T-helper 1 cell treated with Interleukin-12 subunit alpha and Interleukin-12 subunit beta and Interleukin-4 antibody, amounts not matched to agents 30 μg/mL and 1 μg/mL, for 36 hours (primary cell): ENCODE measurements around the gene TBL1Y.
A peak's percentile ranks its signal among the peaks of the same experiment; 100 is the strongest.
"Not testable (repeated sequence)": the region's sequence is repeated elsewhere in the genome, so short reads cannot be mapped to it uniquely, and the experiment has no call there.

Experiments used
- H3K27ac Mint-ChIP-seq: one replicate; pipeline ENCODE4 v1.8.0; 2021; ENCODE audit warnings: mild to moderate bottlenecking, mixed read lengths
- H3K27me3 Mint-ChIP-seq: one replicate; pipeline ENCODE4 v1.8.0; 2021; ENCODE audit warnings: low read depth, mixed read lengths
- H3K36me3 Mint-ChIP-seq: one replicate; pipeline ENCODE4 v1.8.0; 2021; ENCODE audit warnings: low read depth, mixed read lengths
- H3K4me1 Mint-ChIP-seq: one replicate; pipeline ENCODE4 v1.8.0; 2021; ENCODE audit warnings: low read depth, mixed read lengths
- H3K4me3 Mint-ChIP-seq: one replicate; pipeline ENCODE4 v1.8.0; 2021; ENCODE audit warnings: mild to moderate bottlenecking, moderate library complexity, mixed read lengths
- H3K9me3 Mint-ChIP-seq: one replicate; pipeline ENCODE4 v1.8.0; 2021; ENCODE audit warnings: mixed read lengths

The TBL1Y gene

DNA sequence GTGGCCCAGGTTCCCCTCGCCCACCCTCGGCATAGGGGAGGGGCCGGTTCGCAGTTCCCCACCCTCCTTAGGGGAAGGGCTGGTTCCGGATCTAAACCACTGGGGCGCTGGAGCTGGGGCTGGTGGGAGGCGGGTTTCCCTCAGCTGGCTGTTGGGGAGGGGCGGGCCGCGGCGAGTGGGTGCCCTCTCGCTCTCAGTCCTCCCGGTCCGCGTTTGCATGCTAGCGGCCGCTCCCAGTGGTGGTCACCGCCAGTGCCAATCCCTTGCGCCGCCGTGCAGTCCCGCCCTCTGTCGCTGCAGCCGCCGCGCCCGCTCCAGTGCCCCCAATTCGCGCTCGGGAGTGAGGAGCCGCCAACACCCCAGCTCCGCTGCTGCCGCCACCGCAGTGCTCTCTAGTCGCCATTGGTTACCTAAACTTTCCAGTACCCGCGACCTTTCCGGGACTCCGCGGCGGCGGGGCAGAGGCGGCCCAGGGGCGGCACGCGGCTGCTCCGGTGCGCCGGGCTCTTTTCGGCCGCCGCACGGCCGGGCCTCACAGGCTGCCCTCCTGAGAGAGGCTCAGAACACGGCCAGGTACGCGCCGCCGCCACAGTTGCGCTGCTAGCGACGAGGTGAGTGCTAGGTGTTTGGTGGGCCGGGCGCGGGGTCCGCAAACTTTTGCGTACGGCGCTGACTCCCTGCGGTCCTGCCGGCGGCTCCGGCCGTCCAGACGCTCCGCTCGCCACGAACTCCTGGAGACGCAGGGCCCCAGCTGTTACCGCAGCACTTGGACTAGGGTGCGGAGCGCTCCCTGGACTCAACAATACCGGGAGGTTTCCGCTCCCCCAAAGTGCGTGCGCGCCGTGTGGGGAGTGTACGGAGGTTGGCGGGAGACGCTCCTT is at the start of gene TBL1Y:
TSS of gene TBL1Y (plus strand) at position 326 of the 881 bp plus-strand sequence. CDS start 114,388 bp downstream, outside the sequence.
- H3K27me3 Mint-ChIP-seq, result peaks cover 39% of the 10 kb centered on the region
- no peaks in the 10 kb centered on the region for H3K36me3 Mint-ChIP-seq
- H3K4me1 Mint-ChIP-seq, result no peaks in the 10 kb centered on the region
- H3K4me3 Mint-ChIP-seq, result peak within 1 kb of the TSS; percentile 34
- no peaks in the 10 kb centered on the region for H3K9me3 Mint-ChIP-seq
- H3K27ac Mint-ChIP-seq, result no peak within 1 kb of the TSS

GRCh38 chrY:6894496-6894895 is 16.0 kb upstream of the TBL1Y start:
- no peaks in the 10 kb centered on the region for H3K27me3 Mint-ChIP-seq
- no peak overlapping the region for H3K4me3 Mint-ChIP-seq
- no peaks in the 10 kb centered on the region for H3K4me1 Mint-ChIP-seq
- H3K9me3 Mint-ChIP-seq, result no peaks in the 10 kb centered on the region
- H3K36me3 Mint-ChIP-seq, result no peaks in the 10 kb centered on the region
- H3K27ac Mint-ChIP-seq, result no peak overlapping the region

DNA sequence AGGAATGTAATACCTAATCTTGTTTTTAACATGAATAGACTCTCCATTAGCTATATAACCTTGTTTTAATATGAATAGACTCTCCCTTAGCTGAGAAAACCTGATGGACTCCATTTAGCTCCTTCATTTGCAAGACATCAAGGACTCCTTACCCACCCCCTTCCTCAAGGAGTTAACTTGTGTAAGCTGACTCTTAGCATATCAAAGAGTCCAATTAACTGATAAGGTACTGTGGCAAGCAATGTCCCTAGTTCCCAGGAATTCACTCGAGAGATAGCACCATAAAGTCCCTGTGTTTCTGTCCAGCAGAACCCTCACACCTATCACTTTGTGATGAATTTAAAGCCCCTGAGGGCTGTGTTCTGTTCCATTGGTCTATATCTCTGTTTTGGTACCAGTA is 15.3 kb upstream of the TBL1Y start:
- Mint-ChIP-seq H3K27ac (no peak overlapping the region), H3K27me3 (no peaks in the 10 kb centered on the region), H3K4me1 (no peaks in the 10 kb centered on the region), H3K9me3 (no peaks in the 10 kb centered on the region), H3K4me3 (no peak overlapping the region), H3K36me3 (no peaks in the 10 kb centered on the region)

- not testable (repeated sequence) for H3K4me1 Mint-ChIP-seq, H3K27ac Mint-ChIP-seq, H3K36me3 Mint-ChIP-seq, H3K4me3 Mint-ChIP-seq, H3K9me3 Mint-ChIP-seq, H3K27me3 Mint-ChIP-seq
Observed at GRCh38 chrY:6902116-6902515, 8.4 kb upstream of the TBL1Y start.

GRCh38 chrY:6907591-6907990 is 2.9 kb upstream of the TBL1Y start:
- Mint-ChIP-seq H3K4me3 (no peak overlapping the region), H3K9me3 (no peaks in the 10 kb centered on the region), H3K27ac (no peak overlapping the region), H3K27me3 (peaks cover 28% of the 10 kb centered on the region), H3K36me3 (no peaks in the 10 kb centered on the region), H3K4me1 (no peaks in the 10 kb centered on the region)

DNA sequence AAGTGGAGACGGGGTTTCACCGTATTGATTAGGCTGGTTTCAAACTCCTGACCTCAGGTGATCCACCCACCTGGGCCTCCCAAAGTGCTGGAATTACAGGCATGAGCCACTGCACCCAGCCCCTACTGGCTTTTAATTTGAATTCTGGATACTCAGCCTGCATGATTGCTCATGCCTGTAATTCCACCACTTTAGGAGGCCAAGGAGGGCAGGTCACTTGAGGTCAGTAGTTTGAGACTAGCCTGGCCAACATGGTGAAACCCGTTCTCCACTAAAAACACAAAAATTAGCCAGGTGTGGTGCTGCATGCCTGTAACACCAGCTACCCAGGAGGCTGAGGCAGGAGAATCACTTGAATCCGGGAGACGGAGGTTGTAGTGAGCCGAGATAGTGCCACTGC is 2.5 kb upstream of the TBL1Y start:
- not testable (repeated sequence) for H3K36me3 Mint-ChIP-seq, H3K4me3 Mint-ChIP-seq, H3K4me1 Mint-ChIP-seq, H3K9me3 Mint-ChIP-seq, H3K27ac Mint-ChIP-seq
- H3K27me3 Mint-ChIP-seq, result peaks cover 31% of the 10 kb centered on the region

- Mint-ChIP-seq H3K9me3 (no peaks in the 10 kb centered on the region), H3K4me1 (no peaks in the 10 kb centered on the region), H3K27me3 (peaks cover 39% of the 10 kb centered on the region), H3K4me3 (no peak overlapping the region), H3K36me3 (no peaks in the 10 kb centered on the region), H3K27ac (no peak overlapping the region)
Observed at GRCh38 chrY:6909118-6909521, 1.4 kb upstream of the TBL1Y start.

DNA sequence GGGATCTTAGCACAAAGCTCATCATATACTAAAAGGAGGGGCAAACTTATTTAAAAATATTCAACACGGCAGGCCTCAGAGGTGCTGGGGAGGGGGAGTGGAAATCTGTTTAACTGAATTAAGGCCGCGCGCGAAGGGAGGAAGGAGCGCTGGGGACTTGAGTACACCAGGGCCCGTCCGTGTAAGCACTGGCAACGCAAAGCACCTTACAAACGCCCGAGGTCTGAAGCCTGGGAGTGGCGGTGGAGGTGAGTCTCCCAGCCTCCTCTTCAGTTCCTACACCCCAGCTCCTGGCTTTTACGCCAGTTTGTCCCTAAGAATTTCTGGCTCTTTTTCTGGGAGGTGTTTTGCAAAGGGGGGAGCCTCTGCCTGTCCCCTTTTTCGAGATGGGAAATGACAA is 641 bp upstream of the TBL1Y start:
- no peak overlapping the region for H3K4me3 Mint-ChIP-seq
- no peak overlapping the region for H3K27ac Mint-ChIP-seq
- peaks cover 39% of the 10 kb centered on the region for H3K27me3 Mint-ChIP-seq
- no peaks in the 10 kb centered on the region for H3K4me1 Mint-ChIP-seq
- no peaks in the 10 kb centered on the region for H3K9me3 Mint-ChIP-seq
- no peaks in the 10 kb centered on the region for H3K36me3 Mint-ChIP-seq

DNA sequence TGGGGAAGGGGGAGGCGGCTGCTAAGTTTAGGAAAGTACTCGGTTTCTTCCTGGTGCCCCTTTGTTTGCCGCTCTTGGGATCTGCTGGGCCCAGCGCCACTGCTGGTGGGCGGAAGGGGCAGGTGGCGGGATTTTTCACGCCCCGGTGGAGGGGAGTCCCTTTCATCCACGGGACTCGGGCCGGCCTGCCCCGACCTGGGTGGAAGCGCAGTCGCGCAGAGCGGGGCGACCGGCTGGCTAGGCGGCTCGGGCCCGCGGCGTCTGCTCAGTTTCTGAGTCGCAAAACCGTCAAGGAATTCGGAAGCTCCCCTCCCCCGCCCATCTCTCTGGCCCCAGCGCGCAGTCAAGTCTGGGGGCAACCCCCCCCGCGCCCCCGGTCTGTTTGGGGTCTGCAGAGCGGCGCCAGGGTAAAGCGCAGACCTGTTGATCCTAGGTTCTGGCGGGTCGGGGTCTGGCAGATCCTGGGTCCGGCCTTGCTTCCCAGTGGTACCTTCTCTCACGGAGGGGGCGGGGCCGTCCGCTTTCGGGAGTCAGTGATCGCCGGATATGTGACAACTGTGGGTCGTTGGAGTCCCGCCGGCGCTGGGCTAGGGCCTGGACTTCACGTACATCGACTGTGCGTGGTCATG is 870 bp downstream of the TBL1Y start, which contains the start of gene AMELY:
TSS of gene AMELY (minus strand) at position 500 of the 629 bp plus-strand sequence. CDS start 39,144 bp downstream, outside the sequence.
- H3K36me3 Mint-ChIP-seq, result no peaks in the 10 kb centered on the region
- H3K9me3 Mint-ChIP-seq, result no peaks in the 10 kb centered on the region
- H3K4me1 Mint-ChIP-seq, result no peaks in the 10 kb centered on the region
- H3K27ac Mint-ChIP-seq, result no peak within 1 kb of the TSS
- peaks cover 39% of the 10 kb centered on the region for H3K27me3 Mint-ChIP-seq
- H3K4me3 Mint-ChIP-seq, result peak within 1 kb of the TSS; percentile 34

- Mint-ChIP-seq H3K4me3 (no peak overlapping the region), H3K4me1 (no peaks in the 10 kb centered on the region), H3K27ac (no peak overlapping the region), H3K27me3 (peaks cover 35% of the 10 kb centered on the region), H3K9me3 (no peaks in the 10 kb centered on the region), H3K36me3 (no peaks in the 10 kb centered on the region)
Observed at GRCh38 chrY:6913362-6913761, 2.9 kb downstream of the TBL1Y start.

GRCh38 chrY:6921061-6921460 is 10.6 kb downstream of the TBL1Y start:
- Mint-ChIP-seq H3K4me1 (no peaks in the 10 kb centered on the region), H3K27ac (no peak overlapping the region), H3K36me3 (no peaks in the 10 kb centered on the region), H3K9me3 (no peaks in the 10 kb centered on the region), H3K4me3 (no peak overlapping the region), H3K27me3 (no peaks in the 10 kb centered on the region)

DNA sequence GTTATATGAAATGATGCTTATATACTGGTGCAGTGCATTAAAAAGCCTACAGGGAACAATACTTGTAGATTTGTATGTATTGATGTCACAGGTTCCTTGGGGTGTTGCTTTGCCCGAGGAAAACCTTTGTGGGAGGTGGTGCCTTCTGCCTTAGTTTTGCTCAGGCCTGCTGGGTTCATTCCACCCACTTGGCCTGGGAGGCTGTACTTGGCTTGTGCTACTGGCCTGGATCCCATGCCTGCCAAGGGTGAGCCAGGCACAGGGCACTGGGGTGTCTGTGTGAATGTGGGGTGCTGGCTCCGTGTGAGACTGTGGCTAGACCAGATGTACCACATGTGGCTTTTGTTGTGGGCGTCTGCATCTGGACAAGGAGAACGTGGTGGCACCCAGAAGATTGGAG is 17.8 kb downstream of the TBL1Y start:
- Mint-ChIP-seq H3K27me3 (no peaks in the 10 kb centered on the region), H3K4me1 (no peaks in the 10 kb centered on the region), H3K4me3 (no peak overlapping the region), H3K9me3 (no peaks in the 10 kb centered on the region), H3K27ac (no peak overlapping the region), H3K36me3 (no peaks in the 10 kb centered on the region)

DNA sequence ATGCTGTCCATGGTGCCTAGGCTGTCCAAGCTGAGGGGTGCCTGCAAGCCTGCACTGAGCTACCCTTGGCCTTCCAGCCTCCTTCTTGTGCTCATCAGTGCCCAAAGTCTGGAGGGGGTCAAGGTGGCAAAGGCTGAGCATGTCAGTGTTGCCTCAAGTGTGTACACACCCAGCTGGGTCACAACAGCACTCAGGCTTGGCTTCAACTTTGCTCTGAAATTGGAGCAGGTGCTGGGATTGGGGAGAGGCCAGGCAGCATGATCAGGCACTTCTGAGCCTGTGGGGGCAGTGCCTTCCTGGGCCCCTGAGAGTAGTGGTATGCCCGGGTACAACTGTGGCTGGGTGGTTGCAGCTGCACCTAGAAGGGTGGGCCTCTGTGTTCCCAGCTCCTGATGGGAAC is 18.7 kb downstream of the TBL1Y start:
- Mint-ChIP-seq H3K27me3 (no peaks in the 10 kb centered on the region), H3K4me3 (no peak overlapping the region), H3K27ac (no peak overlapping the region), H3K36me3 (no peaks in the 10 kb centered on the region), H3K9me3 (no peaks in the 10 kb centered on the region), H3K4me1 (no peaks in the 10 kb centered on the region)

GRCh38 chrY:6931779-6932396 is 21.4 kb downstream of the TBL1Y start:
- H3K4me3 Mint-ChIP-seq, result no peak overlapping the region
- H3K36me3 Mint-ChIP-seq, result no peaks in the 10 kb centered on the region

GRCh38 chrY:6935497-6935896 is 25.0 kb downstream of the TBL1Y start:
- no peaks in the 10 kb centered on the region for H3K27me3 Mint-ChIP-seq

More at GRCh38 chrY:6931779-6932396, 21.4 kb downstream of the TBL1Y start:
- Mint-ChIP-seq H3K27ac (no peak overlapping the region), H3K9me3 (no peaks in the 10 kb centered on the region), H3K27me3 (no peaks in the 10 kb centered on the region), H3K4me1 (no peaks in the 10 kb centered on the region)

More at GRCh38 chrY:6935497-6935896, 25.0 kb downstream of the TBL1Y start:
- H3K4me3 Mint-ChIP-seq, result no peak overlapping the region
- H3K4me1 Mint-ChIP-seq, result no peaks in the 10 kb centered on the region
- no peak overlapping the region for H3K27ac Mint-ChIP-seq
- no peaks in the 10 kb centered on the region for H3K36me3 Mint-ChIP-seq
- no peaks in the 10 kb centered on the region for H3K9me3 Mint-ChIP-seq
